IMR-90 (cell line): ENCODE results near the gene IL18RAP.

ENCODE experiments used
- BHLHE40 ChIP-seq: fragments of 150-350 bp; IDR thresholded peaks from 2 replicates; pipeline ENCODE4 v1.6.1; 2016; ENCODE audit warnings: mild to moderate bottlenecking, low read depth, low read length
- CEBPB ChIP-seq: IDR thresholded peaks from 2 replicates; pipeline ENCODE4 v1.6.1; 2012; ENCODE audit warnings: low read depth, low read length, improper control_type of control experiment
- CTCF ChIP-seq: conservative IDR thresholded peaks from 2 replicates; pipeline ENCODE4 v1.5.1; 2012; ENCODE audit warnings: mild to moderate bottlenecking, low read depth, low read length, improper control_type of control experiment
- ELK1 ChIP-seq: fragments of 150-350 bp; IDR thresholded peaks from 2 replicates; pipeline ENCODE4 v1.6.1; 2016; ENCODE audit warnings: low read depth, mild to moderate bottlenecking, low read length, moderate library complexity, borderline replicate concordance
- MAFK ChIP-seq: IDR thresholded peaks from 2 replicates; pipeline ENCODE4 v1.6.1; 2012; ENCODE audit warnings: low read depth, low read length, improper control_type of control experiment
- MAZ ChIP-seq: IDR thresholded peaks from 2 replicates; pipeline ENCODE4 v1.6.1; 2012; ENCODE audit warnings: low read depth, mild to moderate bottlenecking, low read length, improper control_type of control experiment, moderate library complexity, borderline replicate concordance
- MXI1 ChIP-seq: IDR thresholded peaks from 2 replicates; pipeline ENCODE4 v1.6.1; 2012; ENCODE audit warnings: low read depth, mild to moderate bottlenecking, low read length, moderate library complexity, borderline replicate concordance
- NFE2L2 ChIP-seq: fragments of 150-350 bp; IDR thresholded peaks from 2 replicates; pipeline ENCODE4 v1.6.1; 2016; ENCODE audit warnings: low read depth, mild to moderate bottlenecking, low read length
- POLR2A ChIP-seq: IDR thresholded peaks from 2 replicates; pipeline ENCODE4 v1.6.1; 2012; ENCODE audit warnings: mild to moderate bottlenecking, low read depth, low read length
- RAD21 ChIP-seq: IDR thresholded peaks from 2 replicates; pipeline ENCODE4 v1.6.1; 2012; ENCODE audit warnings: low read length, improper control_type of control experiment
- RFX5 ChIP-seq: IDR thresholded peaks from 2 replicates; pipeline ENCODE4 v1.8.0; 2012; ENCODE audit warnings: low read depth, mild to moderate bottlenecking, low read length, moderate library complexity
- SMC3 ChIP-seq: fragments of 150-350 bp; IDR thresholded peaks from 2 replicates; pipeline ENCODE4 v1.6.1; 2016; ENCODE audit warnings: low read depth, mild to moderate bottlenecking, antibody characterized with exemption, low read length, moderate library complexity
- USF2 ChIP-seq: fragments of 150-350 bp; IDR thresholded peaks from 2 replicates; pipeline ENCODE4 v1.6.1; 2017; ENCODE audit warnings: mild to moderate bottlenecking, antibody characterized with exemption, low read length, low read depth

GRCh38 chr2:102418421-102418961, 4.5 kb upstream of the IL18RAP start:
- TF ChIP-seq CTCF (no peak), CEBPB (no peak), SMC3 (no peak), POLR2A (no peak), BHLHE40 (no peak), ELK1 (no peak), USF2 (no peak), MAFK (no peak), RFX5 (no peak), RAD21 (no peak), MXI1 (no peak), MAZ (no peak), NFE2L2 (no peak)
